ENCODE measurements around the gene WNT3.
"Not testable (repeated sequence)": the region's sequence is repeated elsewhere in the genome, so short reads cannot be mapped to it uniquely, and the experiment has no call there.

The WNT3 gene

GRCh38 chr17:46780003-46780373, 38.5 kb downstream of the WNT3 start:
- DNase-seq: no peak

DNA sequence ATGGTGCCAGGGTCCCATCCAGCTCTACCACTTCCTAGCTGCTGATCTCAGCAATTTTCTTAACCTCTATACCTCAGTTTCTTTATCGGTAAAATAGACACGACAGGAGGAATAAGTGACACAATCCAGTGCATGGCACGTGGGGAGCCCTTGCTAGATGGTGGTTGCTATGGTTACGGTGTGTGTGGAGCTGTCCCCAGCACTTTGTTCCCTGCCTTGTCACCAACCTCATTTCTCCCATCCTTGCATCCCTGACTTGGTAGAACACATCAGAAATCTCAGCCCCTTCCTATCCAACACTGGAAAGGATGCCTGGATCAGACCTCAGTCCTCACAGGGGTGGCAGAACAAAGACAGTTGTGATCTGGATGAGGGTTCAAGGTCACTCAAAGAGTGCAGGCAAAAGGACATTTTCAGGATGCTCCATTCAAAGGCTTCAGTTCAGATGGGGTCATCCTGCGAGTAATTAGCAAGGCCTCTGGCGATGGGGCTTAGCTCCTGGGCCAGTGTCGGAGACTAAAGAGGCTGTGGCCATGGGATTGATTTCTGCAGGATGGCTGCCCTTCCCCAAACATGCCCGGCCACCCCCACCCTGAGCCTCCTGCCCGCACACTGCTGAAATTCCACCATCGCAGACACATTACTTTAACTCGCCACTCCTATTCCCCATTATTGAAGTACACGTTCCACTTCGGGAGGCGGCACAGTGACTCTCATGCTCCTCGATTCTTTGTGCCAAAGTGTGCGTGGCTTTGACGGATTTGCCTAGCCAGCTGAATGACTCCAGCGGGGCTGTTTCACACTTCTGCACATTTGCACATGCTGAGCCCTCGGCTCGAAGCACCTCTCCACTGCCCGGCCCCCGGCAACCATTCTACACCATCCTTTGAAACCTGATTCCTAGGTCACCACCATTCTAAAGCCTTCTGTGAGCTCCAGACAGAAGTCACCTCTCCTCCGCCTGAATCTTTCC, 40.3 kb downstream of the WNT3 start:
- peak; percentile 16 for DNase-seq

DNA sequence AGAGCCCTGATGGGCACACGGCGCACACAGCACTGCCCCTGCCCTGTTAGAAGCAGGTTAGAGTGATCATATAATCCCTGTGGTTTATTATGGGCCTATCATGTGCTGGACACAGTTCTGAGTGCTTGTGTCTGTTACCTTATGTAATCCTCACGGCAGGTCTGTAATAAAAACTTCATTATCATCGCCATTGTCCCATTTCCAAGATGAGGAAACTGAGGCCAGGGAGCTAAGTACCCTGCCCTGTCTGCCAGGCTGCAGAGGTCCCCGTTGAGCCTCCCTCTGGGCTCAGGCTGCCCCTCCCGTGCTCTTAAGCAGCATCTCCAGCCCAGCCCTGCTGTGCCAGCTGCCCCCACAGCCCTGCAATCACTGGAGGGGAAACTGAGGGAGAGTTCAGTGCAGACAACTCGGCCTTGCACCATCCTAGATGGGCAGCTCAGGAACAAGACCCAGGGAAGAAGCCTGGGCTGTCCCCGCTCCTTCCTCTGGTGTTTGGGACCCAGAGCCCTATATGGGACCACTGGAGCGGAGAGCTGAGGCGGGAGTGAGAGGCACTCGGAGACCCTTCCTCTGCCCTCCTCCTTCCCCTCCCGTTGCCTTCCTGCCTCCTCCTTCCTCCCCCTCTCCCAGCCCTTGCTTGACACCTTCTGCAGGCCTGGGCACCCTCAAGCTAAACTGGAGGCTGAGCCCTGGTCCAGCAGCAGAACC, 42.0 kb downstream of the WNT3 start:
- DNase-seq: no peak

- DNase-seq: no peak
Observed at GRCh38 chr17:46774108-46774737, 44.3 kb downstream of the WNT3 start.

- DNase-seq: no peak
Observed at GRCh38 chr17:46773676-46774075, 44.8 kb downstream of the WNT3 start.

DNA sequence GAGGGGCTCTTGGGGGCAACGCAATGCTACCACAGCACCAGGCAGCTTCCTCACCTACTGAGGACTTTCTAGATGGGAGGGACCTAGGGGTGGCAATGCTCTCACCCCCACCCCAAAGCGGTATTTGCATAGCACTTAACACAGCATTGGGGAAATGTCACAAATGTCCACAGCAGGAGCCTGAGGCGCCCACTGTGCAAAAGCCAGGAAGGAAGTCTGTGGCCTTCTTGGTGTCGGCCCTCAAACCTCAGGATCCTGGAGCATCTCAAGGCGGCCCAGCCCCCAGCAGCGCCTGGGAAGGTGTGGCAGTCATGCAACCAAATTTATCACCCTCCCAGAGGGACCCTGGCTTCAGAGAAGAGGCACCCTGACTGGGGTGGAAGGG, 45.3 kb downstream of the WNT3 start:
- DNase-seq: no peak

DNA sequence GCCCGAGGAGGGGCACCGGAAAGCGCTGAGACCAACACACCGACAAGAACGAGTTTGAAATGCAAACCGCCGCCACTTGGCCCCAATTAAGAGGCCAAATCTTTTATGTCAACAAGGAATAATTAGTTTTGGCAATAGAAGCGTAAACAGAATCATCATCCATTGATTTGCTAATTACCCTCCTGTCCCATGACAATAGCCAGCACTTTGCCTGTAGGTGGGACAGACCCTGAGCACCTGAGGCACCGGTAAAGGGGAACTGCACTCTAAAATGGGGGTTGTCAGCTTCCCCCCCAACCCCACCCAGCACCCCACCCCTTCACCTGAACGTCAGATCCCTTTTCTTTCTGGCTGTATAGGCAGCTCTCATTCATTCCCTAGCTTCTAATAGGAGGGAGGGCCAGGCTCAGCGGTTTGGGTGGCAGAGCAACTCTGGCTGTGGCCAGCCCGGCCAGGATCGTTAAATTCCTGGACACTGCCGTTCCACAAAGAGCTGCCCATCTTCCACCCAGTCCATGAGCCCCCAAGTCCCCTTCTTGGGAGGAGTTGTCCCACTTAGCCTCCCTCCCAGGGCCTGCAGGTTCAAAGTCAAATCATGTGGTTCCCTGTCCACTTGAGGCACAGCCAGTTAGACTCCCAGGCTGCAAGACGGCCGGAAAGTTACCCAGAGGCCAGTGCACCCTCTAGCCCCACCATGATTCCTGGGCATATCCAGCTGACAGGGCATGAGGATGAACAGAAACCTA, 45.8 kb downstream of the WNT3 start:
- DNase-seq: peak; percentile 56

DNA sequence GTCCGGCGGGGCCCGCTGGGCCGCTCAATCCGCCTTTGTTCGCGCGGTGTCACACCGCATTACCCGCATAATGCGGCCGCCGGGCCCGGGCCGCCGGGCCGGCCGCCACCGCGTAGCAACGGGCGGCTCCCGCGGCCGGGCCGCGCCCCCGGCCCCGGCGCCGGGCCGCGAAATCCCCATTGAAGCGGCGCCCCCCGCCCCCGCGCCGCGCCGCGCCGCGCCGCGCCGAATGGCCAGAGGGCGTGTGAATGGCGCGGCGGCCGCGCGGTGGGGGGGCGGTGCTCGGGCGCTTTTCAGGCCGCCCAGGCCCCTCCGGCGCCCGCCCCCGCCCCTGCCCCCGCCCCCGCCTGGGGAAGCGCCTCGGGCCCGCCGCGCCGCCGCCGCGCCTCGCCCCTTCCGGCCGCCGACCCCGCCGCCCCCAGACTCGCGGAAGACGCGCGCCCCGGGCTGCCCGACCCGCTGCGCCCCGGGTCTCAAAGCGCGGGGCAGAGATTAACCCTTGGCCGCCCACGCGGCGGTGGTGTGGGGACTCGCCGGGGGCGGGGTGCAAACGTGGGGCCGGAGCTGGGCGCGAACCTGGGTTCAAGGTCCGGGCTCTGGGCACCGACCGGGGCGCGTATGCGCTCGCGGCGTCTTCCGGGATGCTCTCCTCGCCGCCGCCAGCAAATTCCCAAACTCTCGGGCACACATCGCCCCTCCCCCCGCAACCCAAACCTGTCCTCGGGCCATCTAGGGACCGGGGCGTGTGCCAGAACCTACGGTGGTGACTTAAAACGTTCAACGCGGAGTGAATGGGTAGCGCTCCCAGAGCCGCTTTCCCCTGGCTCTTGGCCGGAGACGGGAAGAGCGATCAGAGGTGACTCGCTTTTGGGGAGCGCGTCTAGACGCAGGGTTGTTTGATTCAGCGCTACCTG, 46.7 kb downstream of the WNT3 start:
- DNase-seq: no peak

DNA sequence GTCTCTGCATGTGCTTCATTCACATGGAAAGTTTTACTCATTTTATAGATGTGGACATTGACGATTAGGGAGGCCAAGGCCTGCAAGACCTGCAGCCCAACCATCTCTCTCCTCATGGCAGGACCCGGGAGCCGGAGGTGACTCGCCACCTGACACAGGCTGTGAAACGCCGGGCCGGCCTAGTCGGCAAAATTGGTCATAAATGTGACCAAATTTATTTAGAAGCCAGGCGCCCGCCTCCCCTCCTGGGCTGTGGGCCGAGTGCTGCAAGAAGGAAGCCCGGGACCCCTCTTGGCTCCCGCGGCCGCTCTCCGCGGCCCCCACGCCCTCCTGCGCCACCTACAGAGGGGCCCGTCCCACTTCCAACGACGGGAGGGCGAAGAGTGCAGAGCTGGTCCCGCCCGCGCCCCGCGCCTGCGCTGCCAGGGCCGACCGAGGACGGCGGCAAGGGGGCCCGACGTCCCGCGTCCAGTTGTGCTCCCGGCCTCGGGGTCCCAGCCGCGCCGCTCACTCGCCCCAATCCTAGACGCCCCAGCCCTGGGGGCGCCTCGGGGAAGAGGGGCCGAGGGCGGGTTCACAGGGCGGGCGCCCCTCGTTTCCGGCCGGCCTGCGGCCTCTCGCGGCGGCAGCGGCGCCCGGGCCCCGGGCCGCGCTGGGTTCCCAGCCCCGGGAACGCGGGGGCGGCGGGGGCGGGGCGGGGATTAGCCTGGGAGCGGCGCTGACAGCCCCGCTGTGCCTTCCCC, 47.5 kb downstream of the WNT3 start:
- DNase-seq: no peak

GRCh38 chr17:46770439-46770817, 48.1 kb downstream of the WNT3 start:
- DNase-seq: no peak

DNA sequence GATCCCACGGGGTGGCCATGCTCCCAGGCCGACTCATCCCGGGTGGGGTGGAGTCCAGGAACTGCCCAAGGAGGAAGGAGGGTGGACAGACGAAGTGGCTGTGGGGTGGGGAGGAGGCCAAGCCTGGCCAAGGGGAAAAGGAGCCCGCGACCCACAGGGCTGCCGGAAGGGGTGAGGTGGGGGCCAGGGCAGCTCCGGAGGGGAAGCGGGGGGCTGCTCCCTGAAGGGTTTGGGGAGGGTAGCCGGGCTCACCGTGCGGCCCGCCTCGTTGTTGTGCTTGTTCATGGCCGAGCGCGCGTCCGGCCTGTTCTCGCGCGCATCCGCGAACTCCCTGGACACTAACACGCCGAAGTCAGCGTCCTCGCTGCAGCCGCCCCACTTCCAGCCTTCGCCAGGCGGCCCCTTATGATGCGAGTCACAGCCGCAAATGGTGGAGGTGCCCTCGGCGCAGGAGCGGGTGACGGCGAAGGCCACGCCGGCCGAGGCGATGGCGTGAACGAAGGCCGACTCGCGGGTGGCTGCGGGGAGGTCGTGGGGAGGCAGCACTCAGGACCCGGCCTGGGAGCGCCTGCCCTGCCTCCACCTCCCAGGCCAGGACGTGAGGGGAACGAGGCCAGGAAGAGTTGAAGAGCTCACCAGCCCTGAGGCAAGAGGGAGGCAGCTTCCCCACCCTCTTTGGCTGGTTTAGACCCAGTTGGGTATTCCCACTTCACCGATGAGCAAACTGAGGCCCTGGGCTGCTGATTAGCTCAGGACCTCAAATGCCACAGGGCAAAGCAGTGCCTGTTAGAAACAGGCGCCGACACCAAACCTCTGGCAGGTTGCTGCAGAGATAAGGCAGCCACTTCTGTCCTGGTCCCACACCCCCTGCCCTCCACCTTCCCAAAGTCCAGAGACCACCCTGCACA, 48.7 kb downstream of the WNT3 start:
- DNase-seq: no peak

- not testable (repeated sequence) for DNase-seq
Observed at GRCh38 chr17:46768896-46769295, 49.6 kb downstream of the WNT3 start.

DNA sequence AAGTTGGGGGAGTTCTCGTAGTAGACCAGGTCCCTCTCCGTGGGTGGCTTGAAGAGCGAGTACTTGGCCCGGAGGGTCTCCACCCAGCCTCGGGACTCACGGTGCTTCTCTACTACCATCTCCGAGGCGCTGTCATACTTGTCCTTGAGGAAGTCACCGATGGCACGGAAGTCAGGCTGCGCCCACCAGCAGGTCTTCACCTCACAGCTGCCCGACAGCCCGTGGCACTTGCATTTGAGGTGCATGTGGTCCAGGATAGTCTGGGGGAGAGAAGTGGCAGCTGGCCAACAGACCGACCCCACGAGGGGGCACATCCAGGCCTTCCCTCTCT, 50.0 kb downstream of the WNT3 start:
- no peak for DNase-seq

DNA sequence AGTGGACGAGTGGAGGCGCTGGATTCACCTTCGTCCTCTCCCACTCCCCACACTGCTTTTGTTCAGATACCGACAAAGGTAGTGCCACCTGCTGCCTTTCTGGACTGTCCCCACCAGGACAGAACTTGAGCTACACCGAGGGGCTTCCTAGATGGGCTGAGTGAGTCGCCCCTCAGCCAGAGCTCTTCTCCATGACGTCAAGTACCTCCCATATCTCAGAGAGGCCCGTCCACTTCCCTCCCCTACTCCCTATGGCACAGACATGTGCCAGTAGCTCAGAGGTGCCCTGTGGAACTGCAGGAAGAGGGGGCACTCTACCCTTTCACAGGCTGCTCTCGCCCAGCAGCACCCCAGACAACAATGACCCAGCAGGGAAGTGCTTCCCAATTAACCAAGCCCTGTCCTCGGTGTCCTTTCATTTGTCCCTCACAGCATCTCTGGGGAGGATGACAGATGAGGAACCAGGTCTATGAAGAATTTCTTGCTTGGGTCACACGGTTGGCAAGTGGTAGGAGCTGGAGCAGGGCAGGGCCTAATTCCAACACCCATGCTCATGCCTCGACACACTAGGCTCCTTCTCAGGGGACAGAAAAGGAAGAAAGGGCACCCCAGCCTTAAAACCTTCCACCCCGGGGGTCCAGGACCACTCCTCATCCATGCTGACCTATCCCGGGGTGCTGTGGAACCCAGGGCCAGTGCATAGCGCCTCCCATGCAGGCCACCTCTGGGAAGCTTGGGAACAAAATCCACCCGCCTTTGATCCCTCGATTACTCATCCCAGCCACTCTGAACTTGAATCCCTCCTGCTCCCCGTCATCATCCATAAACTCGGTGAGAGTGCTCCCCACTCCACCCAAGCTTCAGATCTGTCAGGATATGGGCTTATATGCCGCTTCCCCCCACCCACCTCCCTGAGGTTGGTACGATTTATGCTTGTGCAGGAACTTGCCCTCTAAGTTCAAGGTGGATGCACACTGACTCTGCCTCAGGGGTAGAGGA, 51.7 kb downstream of the WNT3 start:
- no peak for DNase-seq

GRCh38 chr17:46765453-46765852, 53.0 kb downstream of the WNT3 start:
- DNase-seq: no peak

DNA sequence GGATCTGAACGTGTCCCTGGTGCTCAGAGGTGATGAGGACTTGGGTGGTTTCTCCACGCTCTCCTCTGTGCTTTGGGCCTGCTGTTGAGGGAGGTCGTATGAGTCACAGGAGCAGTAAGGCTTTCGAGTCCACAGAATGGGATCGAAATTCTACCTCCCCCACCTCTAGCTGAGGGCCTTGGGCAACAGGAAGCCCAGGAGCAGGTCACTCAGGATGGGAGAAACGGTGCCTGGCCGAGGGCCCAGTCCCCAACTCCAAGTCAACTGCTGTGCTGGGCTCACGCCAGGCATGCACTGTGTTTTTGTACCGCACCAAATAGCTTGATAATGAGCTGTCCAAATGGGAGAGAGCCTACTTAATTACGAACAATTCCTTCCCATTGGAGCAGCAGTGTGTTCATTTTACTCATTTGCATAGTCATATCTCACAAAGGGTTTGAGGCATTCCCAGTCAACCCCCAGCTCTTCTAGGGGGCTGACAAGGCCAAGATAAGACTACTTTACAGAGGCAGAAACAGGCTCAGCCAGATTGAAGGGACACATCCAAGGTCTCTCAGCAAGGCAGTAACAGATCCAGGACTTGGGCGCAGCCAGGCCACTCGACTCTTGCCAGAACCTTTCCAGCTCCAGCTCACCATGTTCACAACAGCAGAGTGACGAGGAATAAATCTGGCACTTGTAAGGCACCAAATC, 53.6 kb downstream of the WNT3 start:
- no peak for DNase-seq

DNA sequence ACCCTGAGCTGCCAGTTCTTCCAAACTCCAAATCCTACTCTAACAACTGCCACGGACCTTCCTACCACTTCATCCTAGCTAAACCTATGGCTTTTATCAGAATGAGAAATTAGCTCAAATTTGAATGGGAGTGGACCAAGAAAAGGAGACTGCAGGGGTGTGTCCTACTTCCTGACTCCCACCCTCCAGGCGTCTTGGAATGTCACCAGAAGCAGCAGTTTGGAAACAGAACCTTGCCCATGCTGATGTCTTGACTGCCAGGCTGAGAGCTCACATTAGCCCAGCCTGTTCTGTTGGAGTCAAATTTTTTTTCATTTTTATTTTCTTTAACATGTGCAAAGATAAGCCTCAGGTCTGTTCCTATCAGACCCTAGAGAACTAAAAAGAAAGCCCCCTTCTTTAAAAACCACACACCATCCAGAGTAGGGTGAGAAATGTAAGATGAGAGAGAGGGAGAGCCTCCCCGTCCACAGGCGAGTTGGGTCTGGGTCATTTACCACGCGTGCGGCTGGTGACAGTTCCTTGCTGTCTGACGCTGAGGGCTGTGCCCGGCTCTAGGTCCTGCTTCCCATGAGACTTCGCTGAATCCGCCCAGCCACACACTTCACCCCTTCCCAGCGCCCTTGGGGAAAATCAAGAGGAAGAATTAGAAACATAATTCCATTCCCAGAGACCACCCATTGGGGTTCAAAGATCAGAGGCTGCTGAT, 54.3 kb downstream of the WNT3 start:
- no peak for DNase-seq

DNA sequence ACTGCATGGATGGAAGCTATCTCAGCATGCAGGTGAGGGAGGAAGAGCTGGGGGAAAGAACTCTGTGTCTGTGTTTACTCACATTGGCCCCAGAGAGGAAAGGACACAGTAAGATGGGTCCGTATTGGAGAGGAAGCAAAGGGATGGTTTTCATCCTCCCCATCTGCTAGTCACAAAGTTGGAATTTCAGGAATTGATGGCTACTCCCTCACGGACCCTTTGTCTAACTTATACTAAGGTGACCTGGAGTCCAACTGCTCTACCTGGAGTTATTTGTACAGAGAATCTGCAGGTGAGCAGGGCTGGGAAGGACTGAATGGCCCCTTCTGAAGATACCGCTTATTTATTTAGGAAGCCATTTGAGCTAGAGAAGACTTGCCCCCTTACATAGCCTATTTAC, 55.1 kb downstream of the WNT3 start:
- no peak for DNase-seq

All from NCI-H748 treated with DMSO at 0.1 percent for 48 hours (cell line).